T47D (cell line): ENCODE results near the gene ART5.
"Not testable (repeated sequence)": the region's sequence is repeated elsewhere in the genome, so short reads cannot be mapped to it uniquely, and the experiment has no call there.

Experiments used
- DNase-seq, 2 experiments: peaks; one replicate each; pipeline versions ENCODE4 v3.0.0 to v3.0.0-alpha.2; 2011 to 2012; ENCODE audit warnings: low read depth in 1 of 2, low spot score in 1 of 2
- JUND ChIP-seq: IDR thresholded peaks from 2 replicates; pipeline ENCODE4 v1.6.1; 2012; ENCODE audit warnings: low read depth
- in situ Hi-C: cut with HindIII; loops from 2 replicates; pipeline ENCODE4 v1.10.0; 2016; ENCODE audit warnings: low sequenced_read_pairs, low pct_unique_long_range_greater_than_20kb

ART5 gene

DNA sequence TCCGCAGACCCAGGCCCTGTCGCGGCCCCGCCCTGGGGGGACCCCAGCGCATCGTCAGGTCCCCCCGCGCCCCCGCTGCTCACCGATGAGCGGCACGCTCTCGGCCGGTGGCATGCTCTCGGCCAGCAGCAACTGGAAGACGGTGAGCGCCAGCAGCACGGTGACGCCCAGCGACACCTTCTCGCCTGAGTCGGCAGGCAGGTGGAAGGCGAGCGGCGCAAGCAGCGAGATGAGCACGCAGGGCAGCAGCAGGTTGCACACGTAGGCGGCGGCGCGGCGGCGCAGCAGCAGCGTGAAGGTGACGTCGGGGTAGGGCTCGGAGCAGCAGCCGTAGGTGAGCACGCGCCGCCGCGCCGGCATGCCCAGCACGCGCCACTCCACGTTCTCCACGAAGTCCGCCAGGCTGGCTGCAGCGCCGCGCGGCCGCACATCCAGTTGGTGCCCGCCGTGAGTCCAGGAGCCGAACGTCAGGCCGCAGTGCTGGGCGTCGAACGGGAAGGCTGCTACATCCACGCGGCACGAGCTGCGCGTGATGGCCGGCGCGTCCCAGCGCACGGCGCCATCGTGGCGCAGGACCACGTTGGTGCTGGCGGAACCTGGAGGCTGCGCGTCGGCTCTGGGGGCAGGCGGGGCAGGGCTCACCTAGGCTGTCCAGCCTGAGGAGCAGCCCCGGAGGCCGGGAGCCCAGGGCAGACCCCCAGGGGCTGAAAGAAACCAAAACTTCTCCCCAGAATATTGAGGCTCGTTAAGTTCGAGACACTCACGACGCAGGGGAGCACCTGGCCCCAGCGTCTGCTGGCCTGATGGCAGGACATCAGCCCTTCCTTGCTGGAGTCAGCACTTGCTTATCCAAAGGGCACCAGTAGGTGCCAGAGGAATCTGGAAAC, 25.6 kb upstream of the ART5 start:
- in situ Hi-C loops, result no loop called here
- TF ChIP-seq JUND, result no peak

DNA sequence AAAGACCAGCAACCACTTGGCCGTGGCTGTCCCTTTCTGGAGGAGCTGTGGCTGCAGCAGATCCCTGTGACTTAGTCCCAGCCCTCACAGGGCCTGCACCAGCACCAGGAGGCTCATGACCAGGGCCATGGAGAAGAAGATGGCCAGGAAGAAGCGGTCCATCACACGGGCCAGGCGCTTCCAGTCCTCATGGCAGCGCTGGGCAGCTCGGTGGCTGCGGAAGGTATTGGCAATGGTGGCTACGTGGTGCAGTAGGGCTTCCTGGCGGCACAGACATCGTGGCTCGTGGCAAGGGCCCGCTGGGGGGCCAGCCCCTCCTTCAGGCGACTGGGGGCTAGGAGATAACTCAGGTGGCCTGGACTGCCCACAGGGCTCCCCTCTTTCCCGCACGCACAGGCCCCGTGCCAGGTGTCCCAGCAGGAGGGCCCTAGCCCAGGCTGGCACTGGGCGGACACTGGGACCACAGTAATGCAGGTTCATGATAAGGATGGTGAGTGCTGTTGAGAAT, 24.3 kb upstream of the ART5 start:
- TF ChIP-seq JUND, result no peak
- in situ Hi-C loops, result no loop called here
- no peak for DNase-seq

More for the DNA sequence above, 25.6 kb upstream of the ART5 start:
- no peak for DNase-seq

DNA sequence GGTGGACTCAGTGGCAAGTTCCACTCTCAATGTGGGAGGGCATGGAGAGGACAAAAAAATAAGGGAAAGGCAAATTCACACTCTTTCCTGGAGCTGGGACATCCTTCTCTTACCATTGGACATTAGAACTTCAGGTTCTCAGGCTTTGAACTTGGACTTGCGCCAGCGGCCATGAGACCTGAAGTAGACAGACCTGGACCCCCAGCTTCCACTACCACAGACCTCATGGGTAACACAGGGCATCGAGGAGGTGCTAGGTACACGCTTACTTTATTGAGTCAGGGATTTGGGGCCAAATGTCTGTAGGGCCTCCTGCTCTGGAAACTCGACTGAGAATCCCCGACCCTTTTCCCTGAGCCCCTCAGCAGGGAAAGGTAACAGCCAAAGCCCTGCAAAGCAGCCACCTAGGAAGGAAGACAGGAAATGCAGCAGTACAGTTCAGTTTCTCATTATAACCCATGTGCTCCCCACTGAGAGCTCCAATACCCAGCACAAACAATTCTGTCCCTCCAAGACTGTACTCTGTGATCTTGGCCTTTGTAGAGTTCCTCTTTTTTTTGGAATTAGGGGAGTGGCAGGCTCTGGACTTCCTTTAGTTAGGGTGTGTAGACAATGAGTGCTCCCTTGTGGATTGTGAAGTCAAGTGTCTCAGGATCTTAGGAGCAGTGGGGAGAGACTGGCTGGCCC, 23.7 kb upstream of the ART5 start:
- in situ Hi-C loops, result no loop called here
- no peak for DNase-seq
- TF ChIP-seq JUND, result no peak

DNA sequence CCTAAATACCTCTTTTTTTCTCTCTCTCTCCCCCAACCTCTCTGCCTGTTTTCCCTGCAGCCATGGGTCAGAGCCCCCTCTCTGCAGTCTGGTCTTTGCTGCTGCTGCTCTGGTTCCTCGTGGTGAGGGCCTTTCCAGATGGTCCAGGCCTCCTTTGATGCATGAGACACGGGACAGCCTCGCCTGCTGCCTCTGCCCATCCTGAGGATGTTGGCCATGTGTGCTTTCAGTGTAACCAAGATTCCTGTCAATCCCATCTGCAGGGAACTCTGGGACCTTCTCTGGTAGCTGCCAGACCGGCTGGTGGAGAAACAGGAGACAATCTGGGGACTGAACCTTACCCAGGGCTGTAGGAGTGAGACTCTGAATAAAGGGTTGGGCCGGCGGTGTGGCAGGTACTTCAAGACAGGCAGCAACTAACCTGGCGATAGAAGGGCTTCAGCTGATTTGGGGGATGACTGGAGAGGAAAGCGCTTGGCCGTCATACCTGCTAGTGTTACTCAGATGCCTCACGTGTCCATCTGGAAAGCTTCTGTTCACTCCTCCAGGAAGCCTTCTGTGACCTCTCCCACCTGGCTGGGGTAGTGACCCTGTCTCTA, 22.3 kb upstream of the ART5 start:
- in situ Hi-C loops, result no loop called here
- DNase-seq, result no peak
- TF ChIP-seq JUND, result no peak

DNA sequence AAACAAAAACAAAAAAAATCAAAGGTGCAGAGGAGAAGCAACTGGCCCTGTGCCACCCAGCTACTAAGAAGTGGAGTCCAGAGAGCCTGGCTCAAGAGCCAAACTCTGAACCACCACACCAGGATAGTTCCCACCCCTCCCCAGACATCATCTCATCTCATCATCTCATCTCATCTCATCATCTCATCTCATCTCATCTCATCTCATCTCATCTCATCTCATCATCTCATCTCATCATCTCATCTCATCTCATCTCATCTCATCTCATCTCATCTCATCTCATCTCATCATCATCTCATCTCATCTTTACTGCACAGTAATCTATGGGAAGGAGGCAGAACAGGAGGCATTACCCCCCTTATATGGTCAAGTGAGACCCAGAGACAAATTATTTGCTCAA, 21.1 kb upstream of the ART5 start:
- no peak for DNase-seq
- in situ Hi-C loops, result no loop called here

DNA sequence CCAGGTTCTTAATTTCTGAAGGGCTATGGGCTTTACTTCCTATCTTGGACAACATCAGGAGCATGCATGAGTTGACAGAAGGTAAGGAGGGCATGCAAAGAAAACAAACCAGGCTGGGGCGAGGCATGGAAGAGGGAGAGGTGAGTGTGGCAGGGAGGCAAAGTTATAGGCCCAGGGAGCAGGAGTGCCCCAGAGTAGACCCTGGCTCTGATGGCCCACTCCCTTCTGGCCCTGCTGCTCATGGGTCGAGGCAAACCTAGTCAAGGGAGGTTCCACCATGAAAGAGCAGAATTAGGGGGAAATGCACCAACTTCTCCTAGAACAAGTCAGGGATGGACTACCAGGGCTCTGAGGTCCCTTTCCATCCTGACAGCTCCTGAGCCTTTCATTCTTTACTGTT, 19.2 kb upstream of the ART5 start:
- DNase-seq, result no peak
- in situ Hi-C loops, result no loop called here
- TF ChIP-seq JUND, result no peak

More for the DNA sequence above, 21.1 kb upstream of the ART5 start:
- TF ChIP-seq JUND, result 0 out of 2 replicates have a peak, but pooled peaks have one; percentile 21

DNA sequence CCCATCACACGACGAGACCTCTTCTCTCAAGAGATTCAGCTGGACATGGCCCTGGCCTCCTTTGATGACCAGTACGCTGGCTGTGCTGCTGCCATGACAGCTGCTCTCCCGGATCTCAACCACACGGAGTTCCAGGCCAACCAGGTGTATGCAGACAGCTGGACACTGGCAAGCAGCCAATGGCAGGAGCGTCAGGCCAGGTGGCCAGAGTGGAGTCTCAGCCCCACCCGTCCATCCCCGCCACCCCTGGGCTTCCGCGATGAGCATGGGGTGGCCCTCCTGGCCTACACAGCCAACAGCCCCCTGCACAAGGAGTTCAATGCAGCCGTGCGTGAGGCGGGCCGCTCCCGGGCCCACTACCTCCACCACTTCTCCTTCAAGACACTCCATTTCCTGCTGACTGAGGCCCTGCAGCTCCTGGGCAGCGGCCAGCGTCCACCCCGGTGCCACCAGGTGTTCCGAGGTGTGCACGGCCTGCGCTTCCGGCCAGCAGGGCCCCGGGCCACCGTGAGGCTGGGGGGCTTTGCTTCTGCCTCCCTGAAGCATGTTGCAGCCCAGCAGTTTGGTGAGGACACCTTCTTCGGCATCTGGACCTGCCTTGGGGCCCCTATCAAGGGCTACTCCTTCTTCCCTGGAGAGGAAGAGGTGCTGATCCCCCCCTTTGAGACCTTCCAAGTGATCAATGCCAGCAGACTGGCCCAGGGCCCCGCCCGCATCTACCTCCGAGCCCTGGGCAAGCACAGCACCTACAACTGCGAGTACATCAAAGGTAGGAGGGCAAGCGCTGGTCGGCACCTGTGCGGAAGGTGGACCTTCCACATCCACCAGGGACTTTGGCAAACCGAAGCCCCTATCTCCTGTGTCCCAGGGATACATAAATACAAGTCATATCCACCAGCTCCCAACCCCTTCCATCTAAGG, 18.1 kb upstream of the ART5 start:
- TF ChIP-seq JUND, result no peak
- in situ Hi-C loops, result no loop called here

DNA sequence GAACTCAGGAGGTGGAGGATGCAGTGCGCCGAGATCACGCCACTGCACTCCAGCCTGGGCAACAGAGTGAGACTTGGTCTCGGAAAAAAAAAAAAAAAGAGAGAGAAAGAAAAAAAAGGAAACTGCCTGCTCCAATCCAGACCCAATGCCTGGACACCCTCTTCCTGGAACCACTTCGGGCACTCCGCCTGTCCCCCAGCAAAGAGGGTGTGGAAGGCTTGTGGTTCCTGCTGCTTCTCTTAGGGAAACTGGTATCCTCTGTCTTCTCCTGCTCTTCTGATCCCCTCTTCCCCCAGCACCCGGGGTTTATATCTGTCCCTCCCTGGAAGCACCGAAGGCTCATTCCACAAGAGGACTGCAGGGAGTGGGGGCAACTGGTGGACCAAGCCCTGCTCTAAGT, 16.5 kb upstream of the ART5 start:
- no peak for DNase-seq
- in situ Hi-C loops, result no loop called here
- TF ChIP-seq JUND, result no peak

More for the DNA sequence above, 18.1 kb upstream of the ART5 start:
- no peak for DNase-seq

DNA sequence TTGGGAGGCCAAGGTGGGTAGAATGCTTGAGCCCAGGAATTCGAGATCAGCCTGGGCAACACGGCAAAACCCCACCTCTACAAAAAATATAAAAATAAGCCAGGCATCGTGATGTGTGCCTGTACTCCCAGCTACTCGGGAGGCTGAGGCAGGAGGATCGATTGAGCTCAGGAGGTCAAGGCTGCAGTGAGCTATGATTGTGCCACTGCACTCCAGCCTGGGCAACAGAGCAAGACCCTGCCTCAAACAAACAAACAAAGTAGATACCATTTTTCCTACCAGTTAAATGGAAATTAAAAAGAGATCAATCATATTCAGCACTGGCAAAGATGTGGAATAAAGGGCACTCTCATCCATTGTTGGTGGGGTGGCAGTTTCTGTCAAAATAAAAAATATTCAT, 15.5 kb upstream of the ART5 start:
- in situ Hi-C loops, DNase-seq: not testable (repeated sequence)

DNA sequence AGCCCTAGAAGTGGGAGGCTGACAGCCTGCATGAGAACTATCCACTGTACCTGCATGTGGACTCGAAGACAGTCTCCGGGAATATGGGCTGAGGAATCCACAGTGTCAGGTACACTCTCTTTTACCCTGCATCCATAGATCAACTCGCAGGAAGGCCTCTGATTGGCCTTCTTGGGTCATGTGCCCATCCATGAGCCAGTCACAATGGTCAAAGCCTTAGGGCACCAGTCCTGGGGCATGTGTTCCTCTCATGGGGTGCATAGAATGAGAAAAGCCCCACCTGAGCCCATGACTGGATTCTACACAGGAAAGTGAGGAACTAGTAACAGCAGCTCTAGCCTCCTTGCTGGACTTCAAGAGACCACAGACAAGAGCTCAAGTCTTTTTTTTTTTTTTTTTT, 13.8 kb upstream of the ART5 start:
- in situ Hi-C loops, result no loop called here
- no peak for TF ChIP-seq JUND
- no peak for DNase-seq

DNA sequence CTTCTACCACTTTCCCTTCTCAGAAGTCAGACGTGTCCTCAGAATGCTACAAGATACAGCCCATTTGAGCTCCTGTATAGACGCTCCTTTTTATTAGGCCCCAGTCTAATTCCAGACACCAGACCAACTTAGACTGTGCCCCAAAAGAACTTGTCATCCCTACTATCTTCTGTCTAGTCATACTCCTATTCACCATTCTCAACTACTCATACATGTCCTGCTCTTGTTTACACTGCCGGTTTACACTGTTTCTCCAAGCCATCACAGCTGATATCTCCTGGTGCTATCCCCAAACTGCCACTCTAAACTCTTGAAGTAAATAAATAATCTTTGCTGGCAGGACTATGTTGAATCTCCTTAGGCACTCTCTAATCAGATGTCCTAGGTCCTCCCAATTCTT, 10.7 kb upstream of the ART5 start:
- in situ Hi-C loops, DNase-seq: not testable (repeated sequence)

DNA sequence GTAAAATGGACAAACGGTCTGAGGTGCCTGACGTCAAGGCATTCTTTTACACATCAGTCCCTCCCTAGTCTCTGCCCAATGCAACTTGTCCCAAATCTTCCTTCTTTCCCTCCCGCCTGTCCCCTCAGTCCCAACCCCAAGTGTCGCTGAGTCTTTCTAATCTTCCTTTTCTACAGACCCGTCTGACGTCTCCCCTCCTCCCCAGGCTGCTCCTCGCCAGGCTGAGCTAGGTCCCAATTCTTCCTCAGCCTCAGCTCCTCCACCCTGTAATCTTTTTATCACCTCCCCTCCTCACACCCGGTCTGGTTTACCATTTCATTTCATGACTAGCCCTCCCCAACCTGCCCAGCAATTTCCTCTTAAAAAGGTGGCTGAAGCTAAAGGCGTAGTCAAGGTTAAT, 7.6 kb upstream of the ART5 start:
- DNase-seq, in situ Hi-C loops: not testable (repeated sequence)

DNA sequence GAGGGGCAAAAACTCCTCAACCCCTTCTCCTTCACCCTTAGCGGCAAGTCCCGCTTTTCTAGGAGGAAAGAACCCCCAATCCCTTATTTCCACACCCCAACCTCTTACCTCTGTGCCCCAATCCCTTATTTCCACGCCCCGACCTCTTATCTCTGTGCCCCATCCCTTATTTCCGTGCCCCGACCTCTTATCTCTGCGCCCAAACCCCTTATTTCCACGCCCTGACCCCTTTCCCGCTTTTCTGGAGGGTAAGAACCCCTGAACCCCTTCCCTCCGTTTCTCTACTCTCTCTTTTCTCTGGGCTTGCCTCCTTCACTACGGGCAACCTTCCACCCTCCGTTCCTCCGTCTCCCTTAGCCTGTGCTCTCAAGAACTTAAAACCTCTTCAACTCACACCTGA, 7.1 kb upstream of the ART5 start:
- DNase-seq, in situ Hi-C loops: not testable (repeated sequence)
